H1 (cell line): ENCODE data around the gene ITGA11. TPM values are rescaled to one million over a fixed set of nuclear protein-coding genes. Genes with fewer than 3 reads are reported as not detected.

Source experiments
- polyA plus RNA-seq, 7 experiments: library from polyadenylated mRNA; depleted of rRNA in 3 of 7; stranded (reverse) in 5 of 7; unstranded in 2 of 7; fragments of >200 nt in 5 of 7; fragments of 200-250 nt in 2 of 7; gene quantifications; 1 replicate in 5 of 7; 2 replicates in 1 of 7; 4 replicates in 1 of 7; pipeline versions ENCODE4 v1.2.1 to v1.2.3, GENCODE V29; 2011 to 2013; ENCODE audit warnings: missing spikeins in 2 of 7, mixed read lengths in 2 of 7
- total RNA-seq: library from RNA; stranded (reverse); fragmentation: NEBNext Ultra II Directional; extraction: Animal tissue kit (Norgen Biotek cat#: 25700); gene quantifications from 2 replicates; pipeline ENCODE4 v1.2.1, GENCODE V29; 2021

ITGA11 gene
- total and polyA plus RNA-seq, 2 of the 8 experiments (the other 6 are each of a cell fraction or from before 2014, with no cell fraction given) = 0.05 to 0.06 TPM

Other genes starting within 250 kb of the ITGA11 start
- 9.3 and 12.5 TPM in 2 replicates for gene CALML4, start 226.8 kb downstream of the ITGA11 start, total RNA-seq
- gene CALML4, start 226.8 kb downstream of the ITGA11 start, polyA plus RNA-seq (2011; rRNA removed) = 3.5 and 3.8 TPM in 2 replicates
- gene CLN6, start 202.4 kb downstream of the ITGA11 start, total RNA-seq = 60.0 and 62.3 TPM in 2 replicates
- 137 and 140 TPM in 2 replicates for gene CLN6, start 202.4 kb downstream of the ITGA11 start, polyA plus RNA-seq (2011; rRNA removed)
- gene FEM1B, start 154.4 kb downstream of the ITGA11 start, total RNA-seq = 72.9 and 83.8 TPM in 2 replicates
- 21.2 and 36.1 TPM in 2 replicates for gene FEM1B, start 154.4 kb downstream of the ITGA11 start, polyA plus RNA-seq (2011; rRNA removed)
- 3.4 and 4.7 TPM in 2 replicates for gene CORO2B, start 146.8 kb upstream of the ITGA11 start, total RNA-seq
- 6.1 and 6.7 TPM in 2 replicates for gene CORO2B, start 146.8 kb upstream of the ITGA11 start, polyA plus RNA-seq (2011; rRNA removed)